ENCODE data around the gene PYM1.
"Not testable (repeated sequence)": the region's sequence is repeated elsewhere in the genome, so short reads cannot be mapped to it uniquely, and the experiment has no call there.

DNA sequence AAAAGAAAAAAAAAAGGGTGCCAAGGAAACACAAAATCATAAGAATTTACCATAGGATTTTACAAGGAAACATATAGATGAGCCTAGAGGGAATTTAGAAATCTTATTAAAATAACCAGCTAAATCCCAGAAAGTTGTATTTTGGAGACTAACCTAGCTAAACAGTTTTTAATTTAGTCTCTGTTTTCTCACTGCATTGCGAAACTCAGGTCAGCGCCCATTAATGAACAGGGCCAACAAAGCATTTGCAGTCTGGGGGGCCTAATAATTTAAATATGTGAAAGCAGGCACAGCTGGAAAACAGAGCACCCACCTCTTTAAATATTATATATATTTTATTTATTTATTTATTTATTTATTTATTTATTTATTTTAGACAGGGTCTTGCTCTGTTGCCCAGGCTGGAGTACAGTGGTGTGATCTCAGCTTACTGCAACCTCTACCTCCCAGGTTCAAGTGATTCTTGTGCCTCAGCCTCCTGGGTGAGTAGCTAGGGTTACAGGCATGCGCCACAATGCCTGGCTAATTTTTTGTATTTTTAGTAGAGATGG, 61.2 kb downstream of the PYM1 start:
- not testable (repeated sequence) for TF ChIP-seq POLR2A, EP300 (IDR thresholded peaks at IDR 0.05)
- TF ChIP-seq, protein P1, sequence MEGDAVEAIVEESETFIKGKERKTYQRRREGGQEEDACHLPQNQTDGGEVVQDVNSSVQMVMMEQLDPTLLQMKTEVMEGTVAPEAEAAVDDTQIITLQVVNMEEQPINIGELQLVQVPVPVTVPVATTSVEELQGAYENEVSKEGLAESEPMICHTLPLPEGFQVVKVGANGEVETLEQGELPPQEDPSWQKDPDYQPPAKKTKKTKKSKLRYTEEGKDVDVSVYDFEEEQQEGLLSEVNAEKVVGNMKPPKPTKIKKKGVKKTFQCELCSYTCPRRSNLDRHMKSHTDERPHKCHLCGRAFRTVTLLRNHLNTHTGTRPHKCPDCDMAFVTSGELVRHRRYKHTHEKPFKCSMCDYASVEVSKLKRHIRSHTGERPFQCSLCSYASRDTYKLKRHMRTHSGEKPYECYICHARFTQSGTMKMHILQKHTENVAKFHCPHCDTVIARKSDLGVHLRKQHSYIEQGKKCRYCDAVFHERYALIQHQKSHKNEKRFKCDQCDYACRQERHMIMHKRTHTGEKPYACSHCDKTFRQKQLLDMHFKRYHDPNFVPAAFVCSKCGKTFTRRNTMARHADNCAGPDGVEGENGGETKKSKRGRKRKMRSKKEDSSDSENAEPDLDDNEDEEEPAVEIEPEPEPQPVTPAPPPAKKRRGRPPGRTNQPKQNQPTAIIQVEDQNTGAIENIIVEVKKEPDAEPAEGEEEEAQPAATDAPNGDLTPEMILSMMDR (IDR thresholded peaks at IDR 0.05): not testable (repeated sequence)

All from upper lobe of left lung (tissue), 4 donors.